Eye (tissue), 1 donor: ENCODE results near the gene CABYR.

Source experiments
- DNase-seq: peaks from one replicate; pipeline ENCODE4 v3.0.0-alpha.2; 2015

The CABYR gene, protein sequence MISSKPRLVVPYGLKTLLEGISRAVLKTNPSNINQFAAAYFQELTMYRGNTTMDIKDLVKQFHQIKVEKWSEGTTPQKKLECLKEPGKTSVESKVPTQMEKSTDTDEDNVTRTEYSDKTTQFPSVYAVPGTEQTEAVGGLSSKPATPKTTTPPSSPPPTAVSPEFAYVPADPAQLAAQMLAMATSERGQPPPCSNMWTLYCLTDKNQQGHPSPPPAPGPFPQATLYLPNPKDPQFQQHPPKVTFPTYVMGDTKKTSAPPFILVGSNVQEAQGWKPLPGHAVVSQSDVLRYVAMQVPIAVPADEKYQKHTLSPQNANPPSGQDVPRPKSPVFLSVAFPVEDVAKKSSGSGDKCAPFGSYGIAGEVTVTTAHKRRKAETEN

GRCh38 chr18:24138789-24139616, at the start of gene CABYR:
TSS of gene CABYR (plus strand) at chr18:24139062. CDS start at chr18:24143115, 4,053 bp downstream.
- peak; percentile 92 for DNase-seq

DNA sequence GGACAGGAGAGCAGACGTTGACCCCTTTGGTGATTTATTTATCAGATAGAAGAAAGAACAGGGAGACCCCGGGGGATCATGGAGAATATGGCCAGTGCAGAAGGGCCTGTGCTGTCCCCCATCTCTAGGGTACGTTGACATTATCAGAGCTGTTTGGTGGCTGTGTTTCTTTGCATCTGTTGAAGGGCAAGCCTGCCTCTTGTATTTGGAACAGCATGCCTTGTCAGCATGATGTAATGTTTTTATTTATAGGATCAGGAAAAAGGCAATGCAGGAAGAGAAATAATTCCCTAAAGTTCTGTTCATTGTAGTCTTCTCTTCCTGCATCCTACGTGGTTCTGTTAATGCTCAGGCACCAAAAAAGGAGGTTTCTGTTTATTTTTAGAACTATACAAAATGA, 49.8 kb upstream of the CABYR start:
- DNase-seq: no peak

DNA sequence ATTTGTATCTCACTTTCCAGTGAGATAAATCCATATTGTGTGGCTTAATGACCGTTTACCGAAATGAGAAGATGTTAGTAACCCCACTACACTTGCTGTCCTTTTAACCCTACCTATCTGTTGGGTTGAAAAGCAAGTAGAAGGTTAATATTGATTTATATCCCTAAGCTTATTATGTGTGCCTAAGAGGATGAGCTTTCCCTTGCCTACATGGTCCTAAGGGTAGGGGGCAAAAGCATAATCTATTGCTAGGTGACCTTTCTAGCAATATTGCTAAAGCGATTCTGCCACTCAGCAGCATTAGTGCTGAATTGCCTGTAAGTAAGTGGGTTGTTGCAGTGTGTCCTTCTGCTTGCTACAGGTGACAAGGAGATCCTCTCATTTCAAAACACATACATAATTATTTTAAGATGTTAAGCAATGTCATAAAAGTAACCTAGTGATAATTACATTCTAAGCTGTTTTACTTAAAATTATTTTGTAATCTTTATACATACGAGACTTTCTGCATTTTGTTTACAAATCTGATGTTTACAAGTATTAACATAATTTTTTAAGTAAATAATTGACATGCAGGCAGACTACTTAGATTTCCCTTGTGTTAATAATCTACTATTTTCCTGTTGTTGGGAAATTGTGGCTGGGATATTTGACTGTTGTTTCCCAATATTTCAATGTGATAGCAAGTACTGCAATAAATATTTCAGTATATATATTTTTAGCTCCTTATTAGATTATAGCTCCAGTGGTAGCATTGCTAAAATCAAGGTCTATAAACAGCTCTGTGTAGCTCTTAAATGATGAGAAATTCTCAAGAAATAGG, 49.1 kb upstream of the CABYR start:
- no peak for DNase-seq

DNA sequence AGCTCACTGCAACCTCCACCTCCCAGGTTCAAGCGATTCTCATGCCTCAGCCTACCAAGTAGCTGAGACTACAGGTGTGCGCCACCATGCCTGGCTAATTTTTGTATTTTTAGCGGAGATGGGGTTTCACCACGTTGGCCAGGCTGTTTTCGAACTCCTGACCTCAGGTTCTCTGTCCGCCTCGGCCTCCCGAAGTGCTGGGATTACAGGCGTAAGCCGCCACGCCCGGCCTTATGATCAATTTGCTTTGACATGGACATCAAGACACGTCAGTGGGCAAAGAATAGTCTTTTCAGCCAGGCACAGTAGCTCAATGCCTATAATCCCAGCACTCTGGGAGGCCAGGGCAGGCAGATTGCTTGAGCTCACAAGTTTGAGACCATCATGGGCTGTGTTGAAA, 48.0 kb upstream of the CABYR start:
- no peak for DNase-seq

DNA sequence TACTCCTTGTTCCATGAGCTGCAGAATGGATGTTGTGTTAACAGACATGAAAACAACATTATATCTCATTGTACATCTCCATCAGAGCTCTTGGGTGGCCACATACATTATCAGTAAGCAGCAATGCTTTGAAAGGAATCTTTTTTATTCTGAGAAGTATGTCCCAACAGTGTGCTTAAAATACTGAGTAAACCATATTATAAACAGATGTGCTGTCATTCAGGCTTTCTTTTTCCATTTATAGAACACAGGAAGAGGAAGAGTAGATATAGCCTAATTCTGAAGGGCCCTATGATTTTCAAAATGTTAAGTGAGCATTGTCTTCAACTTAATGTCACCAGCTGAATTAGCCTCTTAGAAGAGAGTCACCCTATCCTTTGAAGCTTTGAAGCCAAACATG, 44.3 kb upstream of the CABYR start:
- no peak for DNase-seq

DNA sequence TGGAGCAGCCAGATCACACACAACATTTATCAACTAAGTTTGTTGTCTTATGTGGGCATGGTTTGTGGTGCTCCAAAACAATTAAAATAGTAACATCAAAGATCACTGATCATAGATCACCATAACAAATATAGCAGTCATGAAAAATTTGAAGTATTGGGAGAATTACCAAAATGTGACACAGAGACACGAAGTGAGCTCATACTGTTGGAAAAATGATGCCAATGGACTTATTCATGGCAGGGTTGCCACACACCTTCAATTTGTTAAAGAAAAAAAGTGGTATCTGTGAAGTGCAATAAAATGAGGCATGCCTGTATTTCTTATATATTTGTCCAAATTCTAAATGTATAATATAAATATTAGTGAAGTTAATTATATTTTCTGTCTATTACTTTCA, 42.9 kb upstream of the CABYR start:
- no peak for DNase-seq

- peak; percentile 16 for DNase-seq
Measured at GRCh38 chr18:24103320-24104021, 35.4 kb upstream of the CABYR start.

DNA sequence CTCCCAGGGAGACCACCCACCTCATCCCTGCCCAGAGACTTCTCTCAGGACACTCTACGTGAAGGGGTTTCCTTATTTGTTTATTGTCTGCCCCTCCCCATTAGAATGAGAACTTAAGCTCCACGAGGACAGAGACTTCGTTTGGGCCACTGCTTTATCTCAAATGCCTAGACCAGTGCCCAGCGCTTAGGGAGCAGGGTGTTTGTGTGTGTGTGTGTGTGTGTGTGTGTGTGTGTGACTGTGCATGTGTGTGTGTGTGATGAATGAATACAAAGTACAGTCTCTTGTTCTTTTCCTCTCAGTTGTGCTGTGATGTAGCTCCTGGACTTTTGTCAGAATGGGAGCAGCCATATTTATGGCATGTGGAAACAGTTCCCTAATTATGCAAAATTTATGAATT, 34.4 kb upstream of the CABYR start:
- no peak for DNase-seq

DNA sequence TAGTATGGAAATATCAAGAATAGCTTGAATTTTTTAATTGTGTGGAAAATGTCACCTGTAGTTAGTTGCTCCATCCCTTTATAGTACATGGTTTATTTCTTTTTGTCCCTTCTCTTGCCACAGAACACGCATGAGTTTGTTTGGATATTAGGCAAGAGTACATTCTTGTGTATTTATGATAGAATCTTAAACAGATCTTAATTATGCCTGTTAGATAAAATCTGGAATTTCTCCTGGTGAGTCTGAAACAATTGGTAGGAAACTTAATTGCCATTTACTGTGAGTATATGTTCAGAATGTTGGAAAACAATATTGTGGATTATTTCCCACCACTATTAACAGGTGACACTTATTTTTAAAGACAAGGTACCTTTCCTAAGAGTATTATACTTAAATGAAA, 30.2 kb upstream of the CABYR start:
- no peak for DNase-seq

GRCh38 chr18:24111936-24112335, 26.9 kb upstream of the CABYR start:
- DNase-seq: no peak

DNA sequence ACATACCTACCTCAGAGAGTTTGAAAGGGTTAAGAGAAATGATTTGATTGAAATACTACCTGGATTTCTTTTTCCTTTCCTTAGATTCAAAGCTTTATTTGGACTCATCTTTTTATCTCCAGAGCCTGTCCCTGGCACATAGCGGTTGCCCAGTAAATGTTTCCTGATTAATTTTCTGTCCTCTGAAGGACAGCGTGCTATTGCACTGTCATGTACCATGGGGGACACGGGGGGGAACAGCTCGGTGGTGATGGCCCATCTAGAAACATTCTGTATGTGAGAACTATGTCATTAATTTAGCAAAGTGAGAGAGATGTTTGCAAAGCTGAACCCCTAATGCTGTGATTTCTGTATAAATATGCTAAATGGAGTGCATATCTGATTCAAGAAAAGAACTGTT, 26.4 kb upstream of the CABYR start:
- DNase-seq: no peak

DNA sequence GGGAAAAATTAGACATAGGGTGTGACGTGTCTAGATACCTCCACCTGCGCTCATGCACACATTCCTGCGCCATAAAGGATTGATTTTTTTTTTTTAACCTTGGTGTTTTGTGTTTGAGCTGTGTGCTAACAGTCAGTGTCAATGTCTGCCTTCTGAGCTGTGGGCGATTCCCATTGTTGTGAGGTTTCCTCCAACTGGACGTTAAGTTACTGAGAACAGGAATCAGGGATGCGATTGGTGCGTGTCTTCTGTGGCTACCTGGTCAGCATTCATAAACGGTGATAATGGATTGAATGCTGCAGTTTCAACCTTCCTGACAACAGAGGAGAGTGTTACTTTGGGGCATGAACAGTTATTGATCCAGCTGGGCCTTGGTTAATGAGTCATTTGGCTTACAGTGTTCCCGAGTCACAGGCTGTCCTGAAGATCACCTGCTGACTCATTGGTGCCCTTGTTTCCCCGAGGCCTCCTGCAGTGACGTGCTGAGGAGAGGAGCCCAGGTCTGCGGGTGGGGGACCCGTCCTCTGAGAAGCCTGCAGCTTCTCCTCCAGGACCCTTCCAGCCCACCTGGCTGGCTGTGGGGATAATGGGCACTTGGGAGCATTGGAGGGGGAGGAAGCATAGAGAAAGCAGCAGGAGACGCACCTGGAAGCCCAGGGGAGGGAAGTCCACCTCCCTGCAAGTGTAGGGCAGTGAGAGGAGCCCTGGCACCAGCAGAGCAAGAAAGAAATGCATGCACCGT, 25.8 kb upstream of the CABYR start:
- no peak for DNase-seq

DNA sequence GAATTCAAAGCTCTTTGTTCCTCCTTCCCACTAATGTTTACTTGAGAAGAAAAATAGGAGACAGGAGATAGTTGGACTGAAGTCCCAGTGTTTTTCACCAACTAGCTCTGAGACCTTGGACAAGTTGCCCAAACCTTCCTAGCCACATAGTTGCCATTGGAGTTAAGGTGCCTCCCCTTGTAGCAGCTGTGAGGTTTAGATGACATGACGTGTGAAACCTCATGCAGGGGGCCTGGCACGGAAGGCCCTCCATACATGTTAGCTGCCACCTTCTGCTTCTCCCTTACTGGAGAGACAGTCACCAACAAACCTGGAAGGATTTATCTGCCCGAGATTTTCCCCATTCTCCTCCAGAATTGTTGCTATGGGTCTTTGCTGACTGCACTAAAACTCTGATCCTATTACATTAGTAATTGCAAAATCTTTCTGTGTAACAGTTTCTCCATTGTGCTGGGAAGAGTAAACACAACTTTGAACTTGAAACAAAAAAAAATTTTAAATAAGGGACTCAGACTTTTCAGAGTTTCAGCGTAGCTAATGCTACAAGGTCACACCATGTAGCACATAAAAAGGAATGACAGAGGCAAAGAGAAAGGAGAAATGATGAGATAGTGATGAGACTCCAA, 23.8 kb upstream of the CABYR start:
- no peak for DNase-seq

DNA sequence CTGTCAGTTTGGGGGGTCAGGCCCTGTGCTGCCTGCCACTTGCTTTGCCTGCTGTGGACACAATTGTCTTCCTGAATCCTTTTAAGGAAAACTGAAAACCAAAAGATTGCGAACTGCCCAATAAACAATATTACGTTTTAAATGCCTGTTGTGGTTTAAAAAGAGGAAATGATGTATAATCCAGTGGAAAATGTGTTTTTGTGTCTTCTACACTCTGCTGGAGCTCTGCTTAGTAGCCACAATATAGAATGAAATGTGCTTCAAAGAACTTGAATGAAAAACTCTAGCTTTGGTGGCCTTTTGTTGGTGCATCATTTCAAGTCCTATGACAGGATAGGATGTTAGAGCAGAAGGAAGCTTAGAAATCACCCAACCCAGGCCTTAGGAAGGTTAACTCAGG, 23.2 kb upstream of the CABYR start:
- no peak for DNase-seq

GRCh38 chr18:24118750-24119577, 19.9 kb upstream of the CABYR start:
- DNase-seq: peak; percentile 92

DNA sequence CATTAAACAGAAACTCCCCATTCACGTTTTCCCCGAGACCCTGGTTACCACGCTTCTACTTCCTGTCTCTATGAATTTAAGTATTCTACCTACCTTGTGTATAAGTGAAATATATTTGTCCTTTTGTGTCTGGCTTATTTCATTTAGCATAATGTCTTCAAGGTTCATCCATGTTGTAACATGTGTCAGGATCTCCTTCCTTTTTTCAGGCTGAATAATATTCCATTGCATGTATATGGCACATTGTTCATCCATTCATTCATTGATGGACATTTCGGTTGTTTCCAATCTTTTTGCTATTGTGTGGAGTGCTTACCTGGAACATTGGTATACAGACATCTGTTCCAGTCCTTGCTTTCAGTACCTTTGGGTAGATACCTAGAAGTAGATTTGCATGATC, 18.2 kb upstream of the CABYR start:
- no peak for DNase-seq

DNA sequence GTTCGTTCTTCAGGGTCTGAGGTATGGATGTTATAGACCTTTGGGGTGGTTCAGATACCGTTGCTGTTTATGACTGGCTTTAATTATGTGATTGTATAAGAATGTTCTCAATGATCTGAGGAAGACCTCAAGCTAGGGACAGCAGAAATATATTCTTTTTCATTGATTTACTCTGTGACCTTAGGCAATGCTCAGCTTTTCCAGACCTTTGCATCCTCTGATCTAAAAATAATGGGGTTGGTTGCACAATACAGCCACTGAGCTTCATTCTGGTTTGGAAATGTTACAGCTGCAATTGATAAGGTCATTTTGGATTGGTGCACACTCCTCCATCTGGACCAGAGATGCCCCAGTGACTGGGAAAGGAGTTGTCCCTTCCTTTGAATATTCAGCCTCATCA, 17.2 kb upstream of the CABYR start:
- no peak for DNase-seq

- DNase-seq: no peak
Measured at GRCh38 chr18:24126155-24126961, 12.5 kb upstream of the CABYR start.

GRCh38 chr18:24127735-24128134, 11.1 kb upstream of the CABYR start:
- no peak for DNase-seq

DNA sequence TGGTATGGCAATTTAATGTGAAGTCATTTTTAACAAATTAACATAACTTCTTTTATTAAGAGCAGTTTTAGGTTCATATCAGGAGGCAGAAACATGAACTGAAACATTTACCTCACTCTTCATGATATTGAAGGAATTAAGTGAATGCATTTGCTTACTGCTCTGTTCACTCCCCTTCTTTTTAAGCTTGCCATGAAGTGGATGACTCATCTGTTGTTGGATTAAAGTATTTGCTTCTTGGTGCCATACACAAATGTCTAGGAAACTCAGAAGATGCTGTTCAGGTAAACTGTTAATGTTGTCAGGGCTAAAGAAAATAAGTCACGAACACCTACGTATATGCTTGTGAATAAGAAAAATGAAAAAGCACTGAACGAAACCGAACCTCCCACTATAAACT, 10.2 kb upstream of the CABYR start:
- no peak for DNase-seq
